GM12801 (cell line): ENCODE results near the gene FBXO41.

Experiments used
- TF ChIP-seq, protein P1 (sequence below): IDR thresholded peaks from one replicate; pipeline ENCODE4 v1.5.1; 2011; ENCODE audit warnings: control low read depth; ENCODE audit not compliant: insufficient read length; ENCODE audit errors: extremely low read depth

The FBXO41 gene, protein sequence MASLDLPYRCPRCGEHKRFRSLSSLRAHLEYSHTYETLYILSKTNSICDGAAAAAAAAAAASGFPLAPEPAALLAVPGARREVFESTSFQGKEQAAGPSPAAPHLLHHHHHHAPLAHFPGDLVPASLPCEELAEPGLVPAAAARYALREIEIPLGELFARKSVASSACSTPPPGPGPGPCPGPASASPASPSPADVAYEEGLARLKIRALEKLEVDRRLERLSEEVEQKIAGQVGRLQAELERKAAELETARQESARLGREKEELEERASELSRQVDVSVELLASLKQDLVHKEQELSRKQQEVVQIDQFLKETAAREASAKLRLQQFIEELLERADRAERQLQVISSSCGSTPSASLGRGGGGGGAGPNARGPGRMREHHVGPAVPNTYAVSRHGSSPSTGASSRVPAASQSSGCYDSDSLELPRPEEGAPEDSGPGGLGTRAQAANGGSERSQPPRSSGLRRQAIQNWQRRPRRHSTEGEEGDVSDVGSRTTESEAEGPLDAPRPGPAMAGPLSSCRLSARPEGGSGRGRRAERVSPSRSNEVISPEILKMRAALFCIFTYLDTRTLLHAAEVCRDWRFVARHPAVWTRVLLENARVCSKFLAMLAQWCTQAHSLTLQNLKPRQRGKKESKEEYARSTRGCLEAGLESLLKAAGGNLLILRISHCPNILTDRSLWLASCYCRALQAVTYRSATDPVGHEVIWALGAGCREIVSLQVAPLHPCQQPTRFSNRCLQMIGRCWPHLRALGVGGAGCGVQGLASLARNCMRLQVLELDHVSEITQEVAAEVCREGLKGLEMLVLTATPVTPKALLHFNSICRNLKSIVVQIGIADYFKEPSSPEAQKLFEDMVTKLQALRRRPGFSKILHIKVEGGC

DNA sequence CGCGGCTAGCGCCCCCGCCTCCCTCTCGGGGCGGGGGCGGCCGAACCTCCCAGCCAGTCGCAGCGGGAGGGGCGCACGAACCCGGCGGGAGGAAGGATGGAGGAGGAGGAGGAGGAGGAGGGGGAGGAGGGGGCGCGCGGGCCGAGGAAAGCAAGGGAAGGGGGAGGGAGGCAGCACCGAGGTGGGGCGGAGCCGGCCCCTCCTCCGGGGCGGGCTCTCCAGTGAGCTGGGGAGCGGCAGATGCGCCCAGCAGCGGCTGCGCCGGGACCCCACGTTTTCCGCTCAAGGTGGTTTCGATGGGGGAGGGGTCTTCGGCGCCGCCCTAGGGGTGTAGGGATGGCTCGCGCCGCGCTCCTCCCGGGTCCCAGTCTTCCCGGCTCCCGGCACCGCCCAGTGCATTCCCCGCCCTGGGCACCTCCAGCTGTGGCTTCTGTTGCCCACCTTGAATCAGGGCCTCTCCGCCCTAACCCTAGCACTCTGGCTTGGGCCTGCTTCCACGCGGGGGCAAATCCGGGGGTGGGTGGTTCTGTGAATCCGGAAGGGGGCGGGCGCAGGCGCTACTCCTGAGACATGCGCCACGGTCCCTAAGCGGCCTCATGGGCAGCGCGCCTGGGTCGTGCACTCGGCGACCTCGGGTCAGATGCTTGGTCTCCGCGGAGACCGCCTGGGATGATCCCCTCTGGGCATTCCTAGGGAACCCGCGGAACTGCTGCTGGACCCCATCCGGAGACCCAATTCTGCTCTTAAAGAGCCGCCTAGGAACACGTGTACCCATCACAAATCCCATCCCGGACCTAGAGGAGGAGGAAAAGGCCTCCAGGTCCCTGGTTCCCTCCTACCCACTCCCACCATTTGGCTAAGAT, at the start of gene FBXO41:
Gene FBXO41, minus strand, starts transcription at position 183 of the 863 bp plus-strand sequence. CDS start 14,848 bp downstream, outside the sequence.
- TF ChIP-seq, protein P1, sequence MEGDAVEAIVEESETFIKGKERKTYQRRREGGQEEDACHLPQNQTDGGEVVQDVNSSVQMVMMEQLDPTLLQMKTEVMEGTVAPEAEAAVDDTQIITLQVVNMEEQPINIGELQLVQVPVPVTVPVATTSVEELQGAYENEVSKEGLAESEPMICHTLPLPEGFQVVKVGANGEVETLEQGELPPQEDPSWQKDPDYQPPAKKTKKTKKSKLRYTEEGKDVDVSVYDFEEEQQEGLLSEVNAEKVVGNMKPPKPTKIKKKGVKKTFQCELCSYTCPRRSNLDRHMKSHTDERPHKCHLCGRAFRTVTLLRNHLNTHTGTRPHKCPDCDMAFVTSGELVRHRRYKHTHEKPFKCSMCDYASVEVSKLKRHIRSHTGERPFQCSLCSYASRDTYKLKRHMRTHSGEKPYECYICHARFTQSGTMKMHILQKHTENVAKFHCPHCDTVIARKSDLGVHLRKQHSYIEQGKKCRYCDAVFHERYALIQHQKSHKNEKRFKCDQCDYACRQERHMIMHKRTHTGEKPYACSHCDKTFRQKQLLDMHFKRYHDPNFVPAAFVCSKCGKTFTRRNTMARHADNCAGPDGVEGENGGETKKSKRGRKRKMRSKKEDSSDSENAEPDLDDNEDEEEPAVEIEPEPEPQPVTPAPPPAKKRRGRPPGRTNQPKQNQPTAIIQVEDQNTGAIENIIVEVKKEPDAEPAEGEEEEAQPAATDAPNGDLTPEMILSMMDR: no peak

DNA sequence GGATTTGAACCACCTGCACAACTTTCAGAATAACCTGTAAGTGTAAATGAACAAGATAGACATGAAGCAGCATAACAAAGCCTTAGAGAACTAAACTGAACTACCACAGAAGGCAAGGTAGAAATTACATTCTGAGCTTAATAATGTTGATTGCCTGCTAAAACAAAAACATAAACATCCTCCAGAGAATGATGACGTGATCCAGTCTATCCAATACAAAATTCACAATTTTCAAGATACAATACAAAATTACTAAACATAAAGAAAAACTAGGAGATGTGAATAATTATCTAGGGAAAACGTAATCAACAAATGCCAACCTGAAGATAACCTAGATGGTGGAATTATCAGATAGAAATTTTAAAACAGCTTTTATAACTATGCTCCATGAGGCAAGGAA, 49.8 kb upstream of the FBXO41 start:
- TF ChIP-seq, protein P1: no peak

DNA sequence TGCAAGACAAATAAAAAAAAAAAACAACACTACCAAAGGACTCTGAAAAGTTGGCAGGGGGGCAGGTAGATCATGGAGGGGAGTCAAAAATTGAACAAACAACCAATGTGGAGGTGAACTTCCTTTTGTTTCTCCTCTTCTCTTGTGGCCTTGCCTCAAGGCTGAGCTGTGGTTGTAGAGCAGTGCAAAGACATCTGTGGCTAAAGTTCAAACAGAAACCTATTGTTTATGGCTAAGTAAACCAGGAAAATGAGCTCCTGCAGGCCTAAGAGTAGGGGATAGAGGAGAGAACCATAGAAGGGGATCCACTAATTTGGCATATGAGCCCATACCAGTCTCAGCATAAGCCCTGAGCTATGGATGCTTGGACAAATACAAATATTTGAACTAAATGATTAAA, 49.3 kb upstream of the FBXO41 start:
- TF ChIP-seq, protein P1: no peak

DNA sequence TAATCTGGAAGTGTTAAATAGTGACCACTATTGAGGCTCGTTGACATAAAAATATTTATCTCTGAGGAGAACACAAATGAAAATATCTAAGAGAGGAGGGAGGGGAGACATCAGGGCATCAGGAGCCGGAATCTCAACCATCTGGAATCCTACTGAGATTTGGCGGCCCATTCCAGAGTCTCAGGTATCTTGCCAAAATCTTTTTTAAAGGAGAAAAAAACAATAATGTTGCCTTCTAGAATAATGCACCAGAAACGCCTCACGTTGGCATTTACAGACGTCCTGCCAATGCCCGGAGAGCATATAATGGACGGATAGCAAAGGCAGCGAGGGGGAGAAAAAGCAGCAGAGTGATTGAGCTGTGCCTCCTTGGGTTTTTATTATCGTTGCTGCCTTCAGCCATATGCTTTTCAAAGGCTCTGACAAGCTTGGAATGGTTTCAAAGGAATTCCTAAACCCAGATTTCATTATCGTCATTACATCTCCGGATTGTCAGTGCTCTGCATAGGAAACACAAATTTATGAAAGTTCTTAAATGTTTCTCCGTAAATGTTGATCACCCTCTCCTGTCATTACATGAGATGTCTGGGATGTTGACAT, 39.9 kb upstream of the FBXO41 start:
- TF ChIP-seq, protein P1: no peak

DNA sequence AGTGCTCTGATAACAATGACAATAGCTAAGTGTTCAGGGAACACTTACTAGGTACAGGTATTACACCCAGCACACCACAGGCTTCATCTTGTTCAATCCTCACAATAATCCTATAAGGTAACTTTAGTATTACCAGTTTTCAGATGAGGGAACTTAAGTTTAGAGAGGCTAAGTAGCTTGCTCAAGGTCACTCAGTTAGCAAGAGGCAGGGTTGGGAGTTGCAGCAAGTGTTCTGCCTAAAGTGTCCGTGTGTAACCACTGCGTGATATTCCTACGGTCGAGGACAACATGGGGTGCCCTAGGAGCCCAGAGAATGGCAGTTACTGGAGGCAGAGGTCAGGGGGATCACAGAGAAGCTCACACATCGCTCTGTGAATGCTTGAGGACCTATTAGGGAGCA, 39.3 kb upstream of the FBXO41 start:
- TF ChIP-seq, protein P1: no peak

DNA sequence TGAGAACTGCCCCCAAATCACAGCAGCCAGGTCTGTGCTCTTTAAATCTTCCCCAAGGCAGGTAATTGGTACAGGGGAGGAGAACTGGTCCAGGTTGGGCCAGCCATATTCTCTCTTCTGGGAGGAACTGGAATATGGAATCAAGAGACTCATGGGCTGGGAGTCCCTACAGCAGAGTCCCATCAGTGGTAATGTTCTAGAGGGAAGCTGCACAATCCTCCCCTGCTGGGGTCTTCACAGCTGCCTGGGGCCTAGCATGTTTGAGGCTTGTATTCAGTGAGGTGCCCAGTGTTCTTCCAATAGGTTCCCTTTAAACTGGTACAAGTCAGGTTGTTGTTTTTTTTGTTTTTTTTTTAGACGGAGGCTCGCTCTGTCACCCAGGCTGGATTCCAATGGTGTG, 30.2 kb upstream of the FBXO41 start:
- TF ChIP-seq, protein P1: no peak
